Uterus (tissue), 2 donors: ENCODE results near the gene MT1E.

Experiments
- POLR2A ChIP-seq, 2 donors: fragments of 450-650 bp; IDR thresholded peaks; one replicate each; pipeline ENCODE4 v1.6.1; 2016; ENCODE audit warnings: antibody characterized with exemption in 2 of 2, mild to moderate bottlenecking in 1 of 2, moderate library complexity in 1 of 2
- TF ChIP-seq, protein P1 (sequence below), 4 experiments: fragments of 200-600 bp in 2 of 4; fragments of 450-650 bp in 2 of 4; sonication (generic) in 2 of 4; IDR thresholded peaks; one replicate each; pipeline ENCODE4 v1.5.1; 2016 to 2019; ENCODE audit warnings: antibody characterized with exemption in 4 of 4, mild to moderate bottlenecking in 2 of 4, moderate library complexity in 1 of 4

DNA sequence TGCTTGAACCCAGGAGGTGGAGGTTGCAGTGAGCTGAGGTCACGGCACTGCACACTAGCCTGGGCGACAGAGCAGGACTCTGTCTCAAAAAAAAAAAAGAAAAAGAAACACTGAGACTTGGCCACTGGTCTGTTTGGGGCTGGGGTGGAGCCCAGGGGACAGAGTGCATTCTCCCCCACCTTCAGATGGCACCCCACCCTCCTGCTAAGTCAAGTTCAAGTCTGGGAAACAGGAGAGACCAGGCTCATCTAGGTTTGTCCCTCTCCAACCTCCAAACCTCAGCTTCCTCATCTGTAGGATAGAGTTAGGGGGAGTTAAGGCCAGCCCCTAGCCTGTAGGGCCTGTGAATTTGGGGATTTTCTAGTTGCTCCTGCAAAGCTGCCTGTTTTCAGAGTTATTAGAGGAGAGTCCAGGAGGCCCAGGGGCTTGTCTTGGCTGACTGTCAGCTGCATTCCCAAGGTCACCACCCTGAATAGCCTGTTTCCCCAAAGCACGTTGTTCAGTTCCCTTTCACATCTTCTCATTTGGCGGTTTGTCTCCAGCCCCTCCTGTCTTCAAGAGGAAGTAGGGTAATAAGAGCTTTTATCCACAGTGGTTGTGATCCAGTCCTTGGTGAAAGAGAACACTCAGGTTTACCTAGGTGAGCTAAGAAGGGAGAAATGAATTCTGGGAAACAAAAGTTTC lies 34.1 kb upstream of the MT1E start:
- TF ChIP-seq, protein P1, sequence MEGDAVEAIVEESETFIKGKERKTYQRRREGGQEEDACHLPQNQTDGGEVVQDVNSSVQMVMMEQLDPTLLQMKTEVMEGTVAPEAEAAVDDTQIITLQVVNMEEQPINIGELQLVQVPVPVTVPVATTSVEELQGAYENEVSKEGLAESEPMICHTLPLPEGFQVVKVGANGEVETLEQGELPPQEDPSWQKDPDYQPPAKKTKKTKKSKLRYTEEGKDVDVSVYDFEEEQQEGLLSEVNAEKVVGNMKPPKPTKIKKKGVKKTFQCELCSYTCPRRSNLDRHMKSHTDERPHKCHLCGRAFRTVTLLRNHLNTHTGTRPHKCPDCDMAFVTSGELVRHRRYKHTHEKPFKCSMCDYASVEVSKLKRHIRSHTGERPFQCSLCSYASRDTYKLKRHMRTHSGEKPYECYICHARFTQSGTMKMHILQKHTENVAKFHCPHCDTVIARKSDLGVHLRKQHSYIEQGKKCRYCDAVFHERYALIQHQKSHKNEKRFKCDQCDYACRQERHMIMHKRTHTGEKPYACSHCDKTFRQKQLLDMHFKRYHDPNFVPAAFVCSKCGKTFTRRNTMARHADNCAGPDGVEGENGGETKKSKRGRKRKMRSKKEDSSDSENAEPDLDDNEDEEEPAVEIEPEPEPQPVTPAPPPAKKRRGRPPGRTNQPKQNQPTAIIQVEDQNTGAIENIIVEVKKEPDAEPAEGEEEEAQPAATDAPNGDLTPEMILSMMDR (IDR thresholded peaks at IDR 0.05) = no peak
- no peak for TF ChIP-seq POLR2A (IDR thresholded peaks at IDR 0.05)
